ENCODE results near the gene LACRT.

DNA sequence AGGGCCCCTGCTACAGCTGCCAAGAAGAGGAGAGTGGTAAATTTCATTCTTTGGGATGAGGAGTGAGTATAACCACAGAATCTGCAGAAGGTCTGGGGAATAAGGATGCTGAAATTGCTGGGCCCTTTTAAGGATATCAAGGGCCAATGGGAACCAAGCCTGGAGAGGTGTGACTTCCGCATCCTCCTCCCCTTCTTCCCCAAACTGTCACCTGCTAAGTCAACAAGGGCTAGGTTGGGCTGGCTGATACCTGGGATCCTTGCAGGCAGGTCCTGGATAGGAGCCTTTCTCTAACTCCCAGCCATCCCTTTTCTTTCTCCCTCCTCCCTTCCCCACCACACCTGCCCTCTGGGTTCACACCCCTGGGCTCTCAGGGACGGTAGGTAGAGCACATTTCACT lies at the start of gene LACRT:
- TF ChIP-seq, protein P1, sequence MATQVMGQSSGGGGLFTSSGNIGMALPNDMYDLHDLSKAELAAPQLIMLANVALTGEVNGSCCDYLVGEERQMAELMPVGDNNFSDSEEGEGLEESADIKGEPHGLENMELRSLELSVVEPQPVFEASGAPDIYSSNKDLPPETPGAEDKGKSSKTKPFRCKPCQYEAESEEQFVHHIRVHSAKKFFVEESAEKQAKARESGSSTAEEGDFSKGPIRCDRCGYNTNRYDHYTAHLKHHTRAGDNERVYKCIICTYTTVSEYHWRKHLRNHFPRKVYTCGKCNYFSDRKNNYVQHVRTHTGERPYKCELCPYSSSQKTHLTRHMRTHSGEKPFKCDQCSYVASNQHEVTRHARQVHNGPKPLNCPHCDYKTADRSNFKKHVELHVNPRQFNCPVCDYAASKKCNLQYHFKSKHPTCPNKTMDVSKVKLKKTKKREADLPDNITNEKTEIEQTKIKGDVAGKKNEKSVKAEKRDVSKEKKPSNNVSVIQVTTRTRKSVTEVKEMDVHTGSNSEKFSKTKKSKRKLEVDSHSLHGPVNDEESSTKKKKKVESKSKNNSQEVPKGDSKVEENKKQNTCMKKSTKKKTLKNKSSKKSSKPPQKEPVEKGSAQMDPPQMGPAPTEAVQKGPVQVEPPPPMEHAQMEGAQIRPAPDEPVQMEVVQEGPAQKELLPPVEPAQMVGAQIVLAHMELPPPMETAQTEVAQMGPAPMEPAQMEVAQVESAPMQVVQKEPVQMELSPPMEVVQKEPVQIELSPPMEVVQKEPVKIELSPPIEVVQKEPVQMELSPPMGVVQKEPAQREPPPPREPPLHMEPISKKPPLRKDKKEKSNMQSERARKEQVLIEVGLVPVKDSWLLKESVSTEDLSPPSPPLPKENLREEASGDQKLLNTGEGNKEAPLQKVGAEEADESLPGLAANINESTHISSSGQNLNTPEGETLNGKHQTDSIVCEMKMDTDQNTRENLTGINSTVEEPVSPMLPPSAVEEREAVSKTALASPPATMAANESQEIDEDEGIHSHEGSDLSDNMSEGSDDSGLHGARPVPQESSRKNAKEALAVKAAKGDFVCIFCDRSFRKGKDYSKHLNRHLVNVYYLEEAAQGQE (IDR thresholded peaks at IDR 0.05; ENCODE audit: insufficient read depth in 1 of 2, low read depth in 2 of 2, low read length in 2 of 2), result no peak
- no peak for TF ChIP-seq POLR2AphosphoS5 (IDR thresholded peaks at IDR 0.05; ENCODE audit: low read depth, low read length)
- TF ChIP-seq TAF1 (IDR thresholded peaks at IDR 0.05; ENCODE audit: borderline replicate concordance, insufficient read depth, low read length), result no peak

Measured in PFSK-1 (cell line).